ENCODE results near the gene CLASP1.

GRCh38 chr2:121417826-121418225, 231.4 kb downstream of the CLASP1 start:
- no peak for TF ChIP-seq MAX (IDR thresholded peaks at IDR 0.05; ENCODE audit: insufficient read depth, insufficient read length)
- TF ChIP-seq, protein P1, sequence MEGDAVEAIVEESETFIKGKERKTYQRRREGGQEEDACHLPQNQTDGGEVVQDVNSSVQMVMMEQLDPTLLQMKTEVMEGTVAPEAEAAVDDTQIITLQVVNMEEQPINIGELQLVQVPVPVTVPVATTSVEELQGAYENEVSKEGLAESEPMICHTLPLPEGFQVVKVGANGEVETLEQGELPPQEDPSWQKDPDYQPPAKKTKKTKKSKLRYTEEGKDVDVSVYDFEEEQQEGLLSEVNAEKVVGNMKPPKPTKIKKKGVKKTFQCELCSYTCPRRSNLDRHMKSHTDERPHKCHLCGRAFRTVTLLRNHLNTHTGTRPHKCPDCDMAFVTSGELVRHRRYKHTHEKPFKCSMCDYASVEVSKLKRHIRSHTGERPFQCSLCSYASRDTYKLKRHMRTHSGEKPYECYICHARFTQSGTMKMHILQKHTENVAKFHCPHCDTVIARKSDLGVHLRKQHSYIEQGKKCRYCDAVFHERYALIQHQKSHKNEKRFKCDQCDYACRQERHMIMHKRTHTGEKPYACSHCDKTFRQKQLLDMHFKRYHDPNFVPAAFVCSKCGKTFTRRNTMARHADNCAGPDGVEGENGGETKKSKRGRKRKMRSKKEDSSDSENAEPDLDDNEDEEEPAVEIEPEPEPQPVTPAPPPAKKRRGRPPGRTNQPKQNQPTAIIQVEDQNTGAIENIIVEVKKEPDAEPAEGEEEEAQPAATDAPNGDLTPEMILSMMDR (IDR thresholded peaks at IDR 0.05; ENCODE audit: extremely low read depth in 1 of 2, insufficient read depth in 1 of 2, low read depth in 1 of 2, low read length in 2 of 2): no peak

Measured in endothelial cell of umbilical vein (primary cell).